Activated naive CD8-positive, alpha-beta T cell treated with anti-CD3 and anti-CD28 coated beads for 36 hours (primary cell): ENCODE measurements around the gene ARHGAP6. TPM values are rescaled to one million over a fixed set of nuclear protein-coding genes. Genes with fewer than 3 reads are reported as not detected.

Source experiments
- DNase-seq: peaks from one replicate; pipeline ENCODE4 v3.0.0; 2021
- H3K27ac Mint-ChIP-seq: one replicate; pipeline ENCODE4 v1.8.0; 2022; ENCODE audit warnings: mild to moderate bottlenecking, moderate library complexity, mixed read lengths
- H3K27me3 Mint-ChIP-seq: one replicate; pipeline ENCODE4 v1.8.0; 2022; ENCODE audit warnings: mild to moderate bottlenecking, mixed read lengths
- H3K36me3 Mint-ChIP-seq: one replicate; pipeline ENCODE4 v1.8.0; 2021; ENCODE audit warnings: mild to moderate bottlenecking, mixed read lengths
- H3K4me1 Mint-ChIP-seq: one replicate; pipeline ENCODE4 v1.8.0; 2021; ENCODE audit warnings: mixed read lengths
- H3K4me3 Mint-ChIP-seq: one replicate; pipeline ENCODE4 v1.8.0; 2022; ENCODE audit warnings: mild to moderate bottlenecking, moderate library complexity, mixed read lengths
- H3K9me3 Mint-ChIP-seq: one replicate; pipeline ENCODE4 v1.8.0; 2022; ENCODE audit warnings: mixed read lengths
- total RNA-seq, 2 experiments: library from RNA; stranded (reverse); gene quantifications; one replicate each; pipeline ENCODE4 v1.2.3, GENCODE V29; 2021

ARHGAP6 gene
- total RNA-seq, 2 experiments from 2014 or later: not detected

DNA sequence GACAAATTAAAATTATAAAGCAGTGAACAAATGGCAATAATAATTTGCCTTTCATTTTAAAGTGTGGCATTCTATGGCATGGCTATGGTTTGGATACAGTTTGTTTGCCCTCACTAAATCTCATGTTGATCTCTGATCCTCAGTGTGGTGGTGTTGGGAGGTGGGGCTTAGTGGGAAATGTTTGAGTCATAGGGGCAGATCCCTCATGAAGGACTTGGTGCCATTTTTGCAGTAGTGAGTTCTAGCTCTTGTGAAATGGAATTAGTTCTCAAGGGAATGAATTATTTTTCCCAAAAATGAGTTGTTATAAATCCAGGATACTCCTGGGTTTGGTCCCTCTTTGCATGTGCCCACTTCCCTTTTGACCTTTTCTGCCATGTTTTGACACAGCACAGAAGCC is 191.1 kb downstream of the ARHGAP6 start:
- Mint-ChIP-seq H3K36me3 (no peaks in the 10 kb centered on the region), H3K27me3 (peaks cover 3% of the 10 kb centered on the region), H3K4me3 (no peak overlapping the region), H3K27ac (no peak overlapping the region), H3K4me1 (no peaks in the 10 kb centered on the region), H3K9me3 (no peaks in the 10 kb centered on the region)
- DNase-seq: no peak

DNA sequence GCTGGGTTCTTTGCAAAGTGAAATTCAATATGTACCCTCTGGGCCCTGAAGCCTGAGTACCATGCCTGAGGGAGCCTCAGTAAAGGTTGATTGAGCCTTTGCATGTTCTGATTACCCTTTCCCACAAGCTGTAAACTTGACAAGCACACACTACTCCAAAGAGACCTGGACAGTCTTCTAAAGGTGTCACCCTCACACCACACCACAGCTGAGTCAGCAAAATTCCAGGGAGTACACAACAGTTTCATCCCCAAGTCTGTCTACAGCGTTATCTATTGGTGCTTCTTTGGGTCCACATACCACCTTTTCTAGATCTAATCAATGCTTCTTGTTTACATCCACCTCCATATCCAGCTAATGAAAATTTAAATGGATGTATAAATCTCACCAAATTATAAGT is 191.7 kb downstream of the ARHGAP6 start:
- no peaks in the 10 kb centered on the region for H3K4me1 Mint-ChIP-seq
- H3K36me3 Mint-ChIP-seq: no peaks in the 10 kb centered on the region
- peaks cover 3% of the 10 kb centered on the region for H3K27me3 Mint-ChIP-seq
- no peak for DNase-seq
- no peak overlapping the region for H3K27ac Mint-ChIP-seq
- no peak overlapping the region for H3K4me3 Mint-ChIP-seq
- no peaks in the 10 kb centered on the region for H3K9me3 Mint-ChIP-seq

GRCh38 chrX:11472879-11473278 is 192.8 kb downstream of the ARHGAP6 start:
- no peak overlapping the region for H3K27ac Mint-ChIP-seq
- peaks cover 3% of the 10 kb centered on the region for H3K27me3 Mint-ChIP-seq
- no peaks in the 10 kb centered on the region for H3K9me3 Mint-ChIP-seq

DNA sequence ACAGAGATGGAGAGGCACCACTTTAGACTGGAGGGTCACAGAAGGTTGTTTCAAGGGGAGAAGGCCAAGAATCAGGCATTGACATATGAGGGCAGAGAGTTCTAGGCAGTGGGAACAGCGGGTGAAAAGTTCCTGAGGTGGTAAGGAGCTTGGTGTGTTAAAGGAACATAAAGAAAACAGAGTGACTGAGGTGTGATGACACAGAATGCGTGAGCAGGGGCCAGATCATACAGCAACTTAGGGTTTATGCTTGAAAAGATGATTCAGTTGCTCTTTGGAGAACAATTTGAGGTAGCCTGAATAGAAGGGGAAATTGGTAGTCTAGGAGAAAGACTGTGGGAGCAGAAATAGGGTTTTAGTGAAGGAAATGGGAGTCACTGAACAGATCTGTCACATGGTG is 193.3 kb downstream of the ARHGAP6 start:
- Mint-ChIP-seq H3K27me3 (peaks cover 3% of the 10 kb centered on the region), H3K4me1 (no peaks in the 10 kb centered on the region), H3K27ac (no peak overlapping the region), H3K4me3 (no peak overlapping the region), H3K36me3 (no peaks in the 10 kb centered on the region), H3K9me3 (no peaks in the 10 kb centered on the region)
- no peak for DNase-seq

More at GRCh38 chrX:11472879-11473278, 192.8 kb downstream of the ARHGAP6 start:
- no peaks in the 10 kb centered on the region for H3K36me3 Mint-ChIP-seq
- no peak for DNase-seq
- no peaks in the 10 kb centered on the region for H3K4me1 Mint-ChIP-seq
- H3K4me3 Mint-ChIP-seq: no peak overlapping the region

DNA sequence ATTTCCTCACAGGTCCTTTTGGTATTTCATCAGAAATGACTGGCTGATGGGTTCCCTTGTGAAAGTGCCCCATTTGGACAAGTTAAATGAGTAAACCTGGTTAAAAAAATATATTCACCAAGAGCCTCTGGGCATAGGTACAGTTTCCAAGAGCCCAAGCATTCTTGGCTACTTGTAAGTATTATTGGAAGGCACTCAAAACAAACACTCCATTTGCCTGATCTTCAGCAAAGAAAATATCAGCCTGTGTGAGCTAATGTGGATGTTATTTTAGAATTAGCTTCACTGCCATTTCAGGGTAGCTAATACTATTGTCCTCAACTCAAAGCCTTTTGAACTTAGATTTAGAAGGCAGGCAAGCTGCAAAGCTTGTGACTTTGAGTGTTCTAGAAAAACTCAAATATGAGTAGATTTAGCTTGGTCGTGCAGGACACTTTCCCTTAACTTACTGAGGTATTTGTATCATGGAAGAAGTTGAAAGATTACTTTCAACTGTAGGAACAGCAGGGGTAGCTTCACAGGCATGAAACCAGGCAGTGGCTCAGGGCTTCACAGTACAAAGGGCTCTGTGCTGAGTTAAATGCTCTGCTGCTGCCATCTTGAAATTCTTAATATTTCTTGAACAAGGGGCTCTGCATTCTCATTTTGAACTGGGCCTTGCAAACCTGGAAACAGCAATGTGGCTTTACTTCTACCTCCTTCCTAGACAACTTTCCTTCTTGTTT is 195.3 kb downstream of the ARHGAP6 start:
- Mint-ChIP-seq H3K4me1 (no peaks in the 10 kb centered on the region), H3K27me3 (no peaks in the 10 kb centered on the region), H3K27ac (no peak overlapping the region), H3K9me3 (no peaks in the 10 kb centered on the region), H3K4me3 (no peak overlapping the region), H3K36me3 (no peaks in the 10 kb centered on the region)
- no peak for DNase-seq

GRCh38 chrX:11465648-11466411 is 199.9 kb downstream of the ARHGAP6 start:
- Mint-ChIP-seq H3K4me1 (no peaks in the 10 kb centered on the region), H3K4me3 (no peak overlapping the region), H3K9me3 (no peaks in the 10 kb centered on the region), H3K27ac (no peak overlapping the region), H3K36me3 (no peaks in the 10 kb centered on the region), H3K27me3 (no peaks in the 10 kb centered on the region)
- DNase-seq: no peak

GRCh38 chrX:11464836-11465463 is 200.8 kb downstream of the ARHGAP6 start:
- Mint-ChIP-seq H3K4me3 (no peak overlapping the region), H3K27ac (no peak overlapping the region), H3K9me3 (no peaks in the 10 kb centered on the region), H3K27me3 (no peaks in the 10 kb centered on the region), H3K36me3 (no peaks in the 10 kb centered on the region), H3K4me1 (no peaks in the 10 kb centered on the region)
- DNase-seq: no peak

DNA sequence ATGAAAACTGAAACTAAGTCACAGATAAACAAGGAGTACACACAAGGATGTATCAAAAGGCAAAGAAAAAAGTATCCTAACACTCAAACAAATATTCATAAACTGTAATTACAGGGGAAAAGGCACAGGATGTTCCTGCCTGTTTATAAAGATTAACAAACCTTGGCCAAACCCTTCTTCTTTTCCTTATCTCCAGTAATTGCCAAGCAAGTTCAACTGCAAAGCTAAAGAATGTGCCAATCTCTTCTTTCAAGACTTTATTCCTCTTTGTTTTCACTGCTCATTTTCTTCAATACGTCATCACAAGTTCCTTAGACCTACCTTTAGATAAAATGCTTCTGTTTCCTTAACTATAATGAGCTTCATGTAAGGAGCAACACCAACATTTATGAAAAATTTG is 201.3 kb downstream of the ARHGAP6 start:
- no peaks in the 10 kb centered on the region for H3K9me3 Mint-ChIP-seq
- no peaks in the 10 kb centered on the region for H3K27me3 Mint-ChIP-seq
- H3K27ac Mint-ChIP-seq: no peak overlapping the region
- H3K4me3 Mint-ChIP-seq: no peak overlapping the region
- DNase-seq: no peak
- no peaks in the 10 kb centered on the region for H3K36me3 Mint-ChIP-seq
- no peaks in the 10 kb centered on the region for H3K4me1 Mint-ChIP-seq

DNA sequence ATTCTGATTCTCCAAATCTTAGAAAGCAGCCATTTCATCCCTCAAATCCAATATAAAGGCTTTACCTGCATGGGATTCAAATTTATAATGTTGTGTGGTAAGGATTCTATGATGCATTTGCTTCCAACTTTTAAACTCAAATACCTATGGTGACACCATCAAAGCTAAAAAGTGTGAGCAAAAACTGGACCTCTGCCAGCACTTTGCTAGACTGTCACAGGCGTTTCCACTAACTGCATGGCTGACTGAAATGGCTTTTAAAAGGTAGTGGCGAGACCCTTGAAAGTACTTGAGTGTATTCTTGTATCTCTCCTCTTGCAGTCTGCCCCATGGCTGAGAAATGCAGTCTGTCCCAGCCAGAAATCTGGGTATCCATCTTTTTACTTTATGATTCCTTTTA is 203.1 kb downstream of the ARHGAP6 start:
- Mint-ChIP-seq H3K27me3 (no peaks in the 10 kb centered on the region), H3K36me3 (no peaks in the 10 kb centered on the region), H3K9me3 (no peaks in the 10 kb centered on the region), H3K27ac (no peak overlapping the region), H3K4me1 (no peaks in the 10 kb centered on the region), H3K4me3 (no peak overlapping the region)
- no peak for DNase-seq

DNA sequence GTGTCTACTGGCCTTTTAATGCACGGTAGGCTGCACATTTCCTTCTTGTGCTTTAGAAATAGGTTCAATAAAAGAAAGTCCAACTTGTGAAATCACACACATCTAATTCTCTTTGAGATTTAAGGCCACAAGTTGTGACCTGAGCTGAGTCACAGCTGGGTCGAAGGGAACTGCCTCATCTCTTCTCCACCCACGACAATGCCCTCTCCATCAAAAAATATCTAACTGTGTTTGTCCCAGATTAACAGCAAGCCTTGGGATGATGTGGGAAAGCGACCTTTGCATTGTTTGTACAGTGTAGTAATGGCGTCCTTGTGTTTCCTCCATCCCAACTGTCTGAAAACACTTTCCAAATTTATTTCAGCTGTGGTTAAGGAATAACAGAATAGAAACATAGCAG is 203.6 kb downstream of the ARHGAP6 start:
- DNase-seq: no peak
- Mint-ChIP-seq H3K27ac (no peak overlapping the region), H3K4me3 (no peak overlapping the region), H3K27me3 (no peaks in the 10 kb centered on the region), H3K36me3 (no peaks in the 10 kb centered on the region), H3K4me1 (no peaks in the 10 kb centered on the region), H3K9me3 (no peaks in the 10 kb centered on the region)

DNA sequence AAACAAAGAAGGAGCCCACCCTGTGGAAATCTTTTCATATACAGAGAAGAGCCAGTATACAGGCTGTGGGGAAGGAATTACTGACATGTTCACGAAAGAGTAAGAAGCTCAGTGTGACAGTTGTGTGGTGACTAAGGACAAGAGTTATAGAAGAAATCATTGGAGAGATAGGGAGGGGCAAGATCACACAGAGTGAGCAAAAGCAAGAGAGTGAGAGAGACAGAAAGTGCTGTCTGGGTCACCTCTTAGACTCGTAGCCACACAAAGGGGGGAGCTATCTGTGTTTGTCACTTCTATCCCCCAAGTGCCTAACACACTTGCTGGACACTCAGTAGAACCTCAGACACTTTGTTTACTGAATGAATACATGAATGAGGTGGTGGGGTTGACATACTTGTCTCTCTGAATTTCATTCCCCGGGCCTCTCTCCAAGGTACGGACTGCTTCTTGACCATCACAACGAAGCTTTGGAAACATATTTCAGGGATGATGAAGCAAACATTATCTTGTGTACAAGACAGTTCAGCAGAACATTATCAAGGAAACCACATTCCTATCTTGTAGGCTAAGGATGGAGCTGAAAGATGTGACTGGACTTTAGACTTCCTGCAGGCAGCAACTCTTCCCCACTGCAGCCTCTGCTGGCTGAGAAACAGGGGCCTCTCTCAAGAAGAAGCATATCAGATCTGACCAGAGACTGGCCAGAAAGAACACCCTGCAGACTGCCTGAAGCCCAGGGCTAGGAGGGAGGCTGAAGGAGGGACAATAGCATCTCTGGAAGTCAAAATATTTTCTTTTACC is 204.3 kb downstream of the ARHGAP6 start:
- no peak for DNase-seq
- Mint-ChIP-seq H3K4me3 (no peak overlapping the region), H3K27ac (no peak overlapping the region), H3K27me3 (no peaks in the 10 kb centered on the region), H3K36me3 (no peaks in the 10 kb centered on the region), H3K9me3 (no peaks in the 10 kb centered on the region), H3K4me1 (no peaks in the 10 kb centered on the region)

- Mint-ChIP-seq H3K27ac (no peak overlapping the region), H3K4me3 (no peak overlapping the region), H3K9me3 (no peaks in the 10 kb centered on the region), H3K4me1 (no peaks in the 10 kb centered on the region), H3K27me3 (no peaks in the 10 kb centered on the region), H3K36me3 (no peaks in the 10 kb centered on the region)
- no peak for DNase-seq
Measured at GRCh38 chrX:11460347-11460746, 205.4 kb downstream of the ARHGAP6 start.

DNA sequence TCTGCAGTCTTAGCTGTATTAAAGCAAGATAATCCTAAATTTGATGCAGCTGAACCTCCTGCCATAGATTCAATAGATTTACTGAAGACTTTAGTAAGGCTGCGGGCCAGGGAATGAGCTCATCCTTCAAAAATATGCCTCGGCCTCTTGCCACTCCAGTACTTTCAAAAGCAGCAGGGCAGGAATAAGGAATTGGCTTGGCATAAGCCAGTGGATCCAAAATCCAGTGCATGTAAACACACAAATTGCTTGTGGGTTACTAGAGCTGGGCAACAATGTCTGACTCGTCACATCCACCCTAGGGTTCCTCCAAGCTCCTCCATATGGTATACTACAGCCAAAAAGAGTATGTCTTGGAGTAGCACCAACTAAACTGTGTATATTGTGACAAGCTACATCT is 207.6 kb downstream of the ARHGAP6 start:
- Mint-ChIP-seq H3K27me3 (no peaks in the 10 kb centered on the region), H3K4me3 (no peak overlapping the region), H3K27ac (no peak overlapping the region), H3K9me3 (no peaks in the 10 kb centered on the region), H3K4me1 (no peaks in the 10 kb centered on the region), H3K36me3 (no peaks in the 10 kb centered on the region)
- DNase-seq: no peak

DNA sequence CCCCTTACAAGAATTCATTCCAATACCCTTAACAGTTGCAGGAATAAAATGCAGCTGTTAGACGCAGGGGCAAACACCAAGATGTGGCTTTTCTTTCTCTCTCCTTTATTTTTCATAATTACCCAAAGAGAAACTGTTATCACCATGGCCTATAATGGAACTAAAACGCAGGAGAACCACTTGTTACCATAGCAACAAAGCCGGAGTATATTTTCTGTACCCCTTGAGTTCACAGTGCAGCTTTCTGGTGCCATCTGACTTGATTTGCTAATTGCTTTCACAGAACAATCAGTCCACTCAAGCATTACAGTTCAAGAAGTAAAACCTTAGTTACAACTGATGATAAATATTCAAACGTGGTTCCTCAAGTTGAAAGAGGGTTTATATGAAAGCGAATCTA is 214.6 kb downstream of the ARHGAP6 start:
- Mint-ChIP-seq H3K27me3 (no peaks in the 10 kb centered on the region), H3K36me3 (no peaks in the 10 kb centered on the region), H3K4me1 (no peaks in the 10 kb centered on the region), H3K4me3 (no peak overlapping the region), H3K27ac (no peak overlapping the region), H3K9me3 (no peaks in the 10 kb centered on the region)
- DNase-seq: no peak

DNA sequence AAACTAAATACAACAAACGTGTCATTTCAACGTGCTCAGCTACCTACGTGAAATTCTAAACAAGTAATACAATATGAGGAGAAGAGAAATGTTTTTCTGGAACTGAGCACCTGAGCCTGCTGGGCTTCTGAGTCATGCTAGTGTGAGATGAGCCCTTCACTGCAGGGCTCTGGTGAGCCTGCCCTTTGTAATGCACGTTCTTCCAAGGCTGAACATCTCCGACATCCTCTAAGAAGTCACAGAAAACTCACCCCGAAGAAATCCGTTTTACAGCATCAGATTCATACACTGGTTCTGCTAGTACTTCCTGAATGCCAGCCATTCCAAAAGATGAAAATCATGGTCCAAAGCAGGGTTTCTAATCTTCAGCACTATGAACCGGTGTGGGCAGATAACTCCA is 215.4 kb downstream of the ARHGAP6 start:
- no peak overlapping the region for H3K4me3 Mint-ChIP-seq
- no peaks in the 10 kb centered on the region for H3K9me3 Mint-ChIP-seq
- no peak overlapping the region for H3K27ac Mint-ChIP-seq
- H3K36me3 Mint-ChIP-seq: no peaks in the 10 kb centered on the region
- H3K27me3 Mint-ChIP-seq: no peaks in the 10 kb centered on the region
- no peaks in the 10 kb centered on the region for H3K4me1 Mint-ChIP-seq
- DNase-seq: no peak
